HG03135 (cell line): ENCODE measurements around the gene MIPOL1.
"Not testable (repeated sequence)": the region's sequence is repeated elsewhere in the genome, so short reads cannot be mapped to it uniquely, and the experiment has no call there.

Experiments
- ATAC-seq: cut with Tn5 transposase; IDR thresholded peaks from one replicate; pipeline ENCODE4 v1.9.1; 2021; ENCODE audit warnings: mild to moderate bottlenecking, moderate library complexity; ENCODE audit not compliant: unreplicated experiment

Gene MIPOL1

DNA sequence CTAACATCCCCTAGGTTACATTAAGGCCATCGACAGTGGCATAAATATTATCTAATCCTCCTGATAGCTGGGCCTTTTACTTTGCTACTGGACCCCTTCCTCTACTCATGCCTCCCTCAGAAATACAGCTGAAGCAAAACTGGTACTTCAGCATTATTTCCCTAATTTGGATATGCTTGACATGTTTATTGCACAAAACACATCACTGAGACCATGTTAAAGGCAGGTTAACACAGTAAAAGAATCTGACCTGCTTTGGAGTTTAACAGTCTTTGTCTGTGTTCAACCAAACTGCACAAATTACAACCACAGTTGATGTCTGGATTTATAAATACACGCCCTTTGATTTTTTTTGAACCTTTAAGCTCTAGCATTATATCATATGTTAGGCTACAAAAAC, 240.7 kb downstream of the MIPOL1 start:
- ATAC-seq: no peak

DNA sequence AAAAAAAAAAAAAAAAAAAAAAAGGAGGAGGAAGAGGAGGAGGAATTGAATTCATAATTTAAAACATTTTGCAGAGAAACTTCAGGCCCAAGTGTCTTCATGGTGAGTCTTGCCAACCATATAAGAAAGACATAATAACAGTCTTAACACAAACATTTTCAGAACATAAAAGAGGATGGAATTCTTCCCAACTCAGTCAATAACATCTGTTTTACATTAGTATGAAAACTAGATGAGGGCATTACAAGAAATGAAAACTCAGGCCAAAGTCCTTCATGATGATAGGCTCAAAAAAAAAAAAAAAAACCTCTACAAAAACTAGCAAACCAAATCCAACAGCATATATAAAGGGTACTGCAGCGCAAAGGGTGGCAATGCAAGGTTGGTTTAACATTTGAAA, 245.7 kb downstream of the MIPOL1 start:
- ATAC-seq: no peak

GRCh38 chr14:37447883-37448391, 250.2 kb downstream of the MIPOL1 start:
- no peak for ATAC-seq

GRCh38 chr14:37452323-37452722, 254.6 kb downstream of the MIPOL1 start:
- no peak for ATAC-seq

- no peak for ATAC-seq
Observed at GRCh38 chr14:37453985-37454384, 256.2 kb downstream of the MIPOL1 start.

DNA sequence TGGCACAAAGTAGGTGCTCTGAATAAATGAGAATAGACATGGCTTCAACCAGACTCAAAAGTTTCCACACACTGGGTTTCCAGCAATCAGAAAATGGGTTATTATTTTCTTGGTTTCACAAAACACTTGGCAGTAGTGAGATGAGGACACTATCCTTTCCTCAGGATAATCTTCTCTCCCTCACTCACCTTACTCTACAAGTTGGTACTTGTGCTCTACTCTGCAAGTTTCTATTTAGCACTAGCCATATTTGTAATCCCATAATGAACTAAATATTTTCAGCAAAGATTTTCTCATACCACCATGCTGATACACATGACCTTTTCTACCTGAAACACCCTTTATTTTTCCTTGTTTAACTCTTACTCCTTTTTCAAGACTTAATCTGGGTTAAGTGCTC, 259.6 kb downstream of the MIPOL1 start:
- no peak for ATAC-seq

- ATAC-seq: not testable (repeated sequence)
Observed at GRCh38 chr14:37462426-37462825, 264.7 kb downstream of the MIPOL1 start.

DNA sequence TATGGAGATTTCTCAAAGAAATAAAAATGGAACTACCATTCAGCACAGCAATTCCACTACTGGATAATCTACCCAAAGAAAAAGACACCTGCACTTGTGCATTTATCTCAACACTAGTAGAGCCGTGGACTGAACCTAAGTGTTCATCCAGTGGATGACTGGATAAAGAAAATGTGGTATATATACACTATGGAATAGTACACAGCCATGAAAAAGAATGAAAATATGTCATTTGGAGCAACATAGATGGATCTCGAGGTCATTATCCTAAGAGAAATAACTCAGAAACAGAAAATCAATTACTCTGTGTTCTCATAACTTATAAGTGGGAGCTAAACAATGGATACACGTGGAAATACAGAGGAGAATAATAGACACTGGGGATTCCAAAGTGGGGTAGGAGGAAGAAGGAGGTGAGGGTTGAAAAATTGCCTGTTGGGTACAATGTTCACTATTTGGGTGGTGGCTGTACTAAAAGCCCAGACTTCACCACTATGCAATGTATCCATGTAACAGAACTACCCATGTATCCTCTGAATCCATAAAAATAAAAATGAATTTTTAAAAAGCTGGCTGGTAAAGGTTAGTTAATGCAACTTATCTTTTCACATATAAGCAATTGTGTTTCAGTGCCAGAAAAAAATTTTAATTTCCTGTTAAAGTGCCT, 266.6 kb downstream of the MIPOL1 start:
- no peak for ATAC-seq

GRCh38 chr14:37466003-37466622, 268.4 kb downstream of the MIPOL1 start:
- ATAC-seq: no peak

GRCh38 chr14:37466623-37467088, 268.9 kb downstream of the MIPOL1 start:
- no peak for ATAC-seq

DNA sequence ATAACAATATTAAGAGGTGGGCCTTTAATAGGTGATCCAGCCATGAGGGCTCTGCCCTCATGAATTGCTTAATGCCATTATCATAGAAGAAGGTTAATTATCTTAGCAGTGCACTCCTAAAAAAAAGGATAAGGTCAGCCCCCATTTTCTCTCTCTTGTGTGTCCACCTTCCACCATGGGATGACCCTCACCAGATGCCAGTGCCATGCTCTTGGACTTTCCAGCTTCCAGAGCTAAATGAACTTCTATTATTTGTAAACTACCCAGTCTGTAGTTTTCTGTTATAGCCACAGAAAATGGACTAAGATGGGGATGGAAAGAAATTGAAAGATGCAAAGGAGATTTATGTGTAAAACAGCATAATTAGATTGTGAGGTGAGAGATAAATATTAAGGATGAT, 271.9 kb downstream of the MIPOL1 start:
- ATAC-seq: no peak

DNA sequence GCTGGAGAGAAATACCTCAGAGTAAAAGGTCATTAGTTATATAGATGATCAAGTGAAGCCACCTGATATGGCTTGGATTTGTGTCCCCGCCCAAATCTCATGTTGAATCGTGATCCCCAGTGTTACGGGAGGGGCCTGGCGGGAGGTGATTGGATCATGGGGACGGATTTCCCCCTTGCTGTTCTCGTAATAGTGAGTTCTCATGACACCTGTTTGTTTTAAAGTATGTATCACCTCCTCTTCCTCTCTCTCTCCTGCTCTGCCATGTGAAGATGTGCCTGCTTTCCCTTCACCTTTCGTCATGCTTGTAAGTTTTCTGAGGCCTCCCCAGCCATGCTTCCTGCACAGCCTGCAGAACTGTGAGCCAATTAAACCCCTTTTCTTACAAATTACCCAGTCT, 272.5 kb downstream of the MIPOL1 start:
- ATAC-seq: no peak

- no peak for ATAC-seq
Observed at GRCh38 chr14:37472906-37473305, 275.2 kb downstream of the MIPOL1 start.

DNA sequence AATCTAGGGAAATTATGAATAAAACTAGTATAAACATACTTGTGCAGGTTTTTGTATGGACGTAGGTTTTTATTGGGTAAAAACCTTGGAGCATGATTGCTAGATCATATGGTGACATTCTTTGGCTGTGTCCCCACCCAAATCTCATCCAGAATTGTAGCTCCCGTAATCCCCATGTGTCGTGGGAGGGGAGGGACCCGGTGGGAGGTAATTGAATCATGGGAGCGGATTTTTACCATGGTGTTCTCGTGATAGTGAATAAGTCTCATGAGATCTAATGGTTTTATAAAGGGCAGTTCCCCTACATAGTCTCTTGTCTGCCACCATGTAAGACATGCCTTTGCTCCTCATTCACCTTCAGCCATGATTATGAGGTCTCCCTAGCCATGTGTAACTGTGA, 276.5 kb downstream of the MIPOL1 start:
- ATAC-seq: no peak

GRCh38 chr14:37480446-37481290, 282.9 kb downstream of the MIPOL1 start:
- no peak for ATAC-seq

- no peak for ATAC-seq
Observed at GRCh38 chr14:37482428-37482827, 284.7 kb downstream of the MIPOL1 start.

DNA sequence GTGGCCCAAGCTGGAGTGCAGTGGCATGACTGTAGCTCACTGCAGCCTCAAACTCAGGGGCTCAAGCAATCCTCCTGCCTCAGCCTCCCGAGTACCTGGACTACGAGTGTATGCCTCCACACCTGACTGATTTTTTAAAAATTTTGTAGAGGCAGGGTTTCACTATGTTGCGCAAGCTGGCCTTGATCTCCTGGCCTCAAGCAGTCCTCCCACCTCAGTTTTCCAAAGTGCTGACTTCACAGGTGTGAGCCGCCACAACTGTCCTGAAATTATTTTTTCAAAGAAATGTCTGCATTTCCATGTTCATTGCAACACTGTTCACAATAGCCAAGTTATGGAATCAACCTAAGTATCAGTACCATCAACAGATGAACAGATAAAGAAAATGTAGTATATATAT, 285.9 kb downstream of the MIPOL1 start:
- no peak for ATAC-seq

- no peak for ATAC-seq
Observed at GRCh38 chr14:37490607-37491006, 292.9 kb downstream of the MIPOL1 start.

DNA sequence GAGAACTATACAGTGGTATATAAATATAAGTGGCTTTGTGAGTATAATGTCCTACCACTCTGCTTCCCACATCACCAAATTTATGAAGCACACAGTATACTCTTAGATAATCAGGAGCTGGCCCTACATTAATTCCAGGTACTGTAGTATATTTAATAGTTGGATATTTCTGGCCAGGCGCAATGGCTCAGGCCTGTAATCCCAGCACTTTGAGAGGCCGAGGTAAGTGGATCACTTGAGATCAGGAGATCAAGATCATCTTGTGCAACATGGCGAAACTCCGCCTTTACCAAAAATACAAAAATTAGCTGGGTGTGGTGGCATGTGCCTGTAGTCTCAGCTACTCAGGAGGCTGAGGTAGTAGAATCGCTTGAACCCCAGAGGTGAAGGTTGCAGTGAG, 293.3 kb downstream of the MIPOL1 start:
- ATAC-seq: no peak

- no peak for ATAC-seq
Observed at GRCh38 chr14:37493606-37494005, 295.9 kb downstream of the MIPOL1 start.

DNA sequence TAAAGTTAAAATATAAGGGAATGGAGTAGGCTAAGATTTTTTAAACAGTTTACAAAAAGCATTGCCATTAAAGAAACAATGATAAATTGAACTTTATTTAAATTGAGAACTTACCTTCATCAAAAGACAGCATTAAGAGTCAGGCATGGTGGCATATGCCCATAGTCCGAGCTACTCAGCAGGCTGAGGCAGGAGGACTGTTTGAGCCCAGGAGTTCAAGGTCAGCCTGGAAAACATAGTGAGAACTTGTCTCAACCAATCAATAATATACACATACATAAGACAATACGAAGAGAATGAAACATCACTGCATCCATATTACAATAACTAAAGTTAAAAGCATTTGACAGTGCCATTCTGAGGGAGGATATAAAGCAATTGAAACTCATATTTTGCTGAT, 299.7 kb downstream of the MIPOL1 start:
- ATAC-seq: no peak

DNA sequence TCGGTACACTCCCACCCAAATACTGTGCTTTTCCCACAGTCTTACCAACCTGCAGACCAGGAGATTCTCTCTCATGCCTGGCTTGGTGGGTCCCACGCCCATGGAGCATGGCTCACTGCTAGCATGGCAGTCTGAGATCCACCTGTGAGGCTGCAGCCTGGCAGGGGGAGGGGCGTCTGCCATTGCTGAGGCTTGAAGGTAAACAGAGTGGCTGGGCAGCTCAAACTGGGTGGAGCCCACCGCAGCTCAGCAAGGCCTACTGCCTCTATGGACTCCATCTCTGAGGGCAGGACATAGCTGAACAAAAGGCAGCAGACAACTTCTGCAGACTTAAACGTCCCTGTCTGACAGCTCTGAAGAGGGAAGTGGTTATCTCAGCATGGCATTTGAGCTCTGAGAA, 304.1 kb downstream of the MIPOL1 start:
- ATAC-seq: no peak
